HCT116 (cell line): ENCODE results near the gene HOXA11. TPM values are rescaled to one million over a fixed set of nuclear protein-coding genes. Genes with fewer than 3 reads are reported as not detected.

Experiments
- ATAC-seq: fragments of 200-7000 bp; cut with Tn5 transposase; 2 replicates; pipeline ENCODE4 v1.9.1; 2020; ENCODE audit warnings: mild to moderate bottlenecking, moderate library complexity
- BruUV-seq: library from RNA; stranded (reverse); fragments of 400-500 nt; replicated peaks from 2 replicates; lab custom pipeline; 2021; lab: Mats Ljungman, UMichigan
- CTCF ChIA-PET: fragments of 300-600 bp; sonication (Branson Sonifier 250); formaldehyde crosslinking; loops from one replicate; lab custom pipeline; 2021; ENCODE audit warnings: antibody characterized with exemption; lab: Charles Lee
- POLR2A ChIA-PET: fragments of 300-600, 350-600 bp; sonication (Branson Sonifier 250); formaldehyde crosslinking; loops from one replicate; lab custom pipeline; 2021; ENCODE audit warnings: antibody characterized with exemption; lab: Charles Lee
- RAD21 ChIA-PET, 2 experiments: fragments of 300-600 bp; sonication (Branson Sonifier 250); formaldehyde crosslinking; loops; one replicate each; lab custom pipeline; 2023; ENCODE audit warnings: low total read pairs in 2 of 2; ENCODE audit not compliant: uncharacterized antibody in 2 of 2, unreplicated experiment in 2 of 2, low non-redundant PET in 1 of 2; lab: Charles Lee
- DNase-seq: peaks from one replicate; pipeline ENCODE4 v3.0.0-alpha.2; 2010; ENCODE audit warnings: low read depth, low spot score
- H2AFZ ChIP-seq: fragments of 200-600 bp; shearing (Covaris generic), sonication (generic); 2 replicates; pipeline ENCODE4 v1.6.1; 2017; ENCODE audit warnings: low read depth, mixed run types, mixed read lengths, antibody characterized with exemption, low read length; ENCODE audit not compliant: poor library complexity, severe bottlenecking
- H3K27ac ChIP-seq: 2 replicates; pipeline ENCODE4 v1.5.1; 2012; ENCODE audit warnings: low read depth, low read length
- H3K27me3 ChIP-seq: fragments of 200-600 bp; sonication (generic); 2 replicates; pipeline ENCODE4 v1.6.1; 2016; ENCODE audit warnings: mixed run types, low read length, mixed read lengths; ENCODE audit not compliant: insufficient read depth
- H3K36me3 ChIP-seq, 2 experiments: fragments of 200-500 bp in 1 of 2; fragments of 200-600 bp in 1 of 2; sonication (Bioruptor generic) in 1 of 2; sonication (generic) in 1 of 2; 2 replicates each; pipeline versions ENCODE4 v1.5.1 to v1.6.1; 2014 to 2016; ENCODE audit warnings: low read length in 2 of 2, inconsistent platforms in 1 of 2, mixed read lengths in 1 of 2, mixed run types in 1 of 2; ENCODE audit not compliant: insufficient read depth in 2 of 2, control insufficient read depth in 1 of 2
- H3K4me1 ChIP-seq, 2 experiments: fragments of 200-600 bp in 1 of 2; sonication (generic) in 1 of 2; 2 replicates each; pipeline versions ENCODE4 v1.5.1 to v1.6.1; 2012 to 2017; ENCODE audit warnings: low read length in 2 of 2, inconsistent platforms in 1 of 2, mild to moderate bottlenecking in 1 of 2, mixed read lengths in 1 of 2, mixed run types in 1 of 2, moderate library complexity in 1 of 2; ENCODE audit not compliant: insufficient read depth in 2 of 2, control insufficient read depth in 1 of 2
- H3K4me2 ChIP-seq: fragments of 200-600 bp; sonication (generic); 2 replicates; pipeline ENCODE4 v1.6.1; 2017; ENCODE audit warnings: mixed run types, low read length, mixed read lengths
- H3K4me3 ChIP-seq, 2 experiments: fragments of 200-600 bp in 1 of 2; sonication (generic) in 1 of 2; replicated peaks in 1 of 2; 2 replicates each; pipeline ENCODE4 v1.5.1; 2011 to 2016; ENCODE audit warnings: low read length in 2 of 2, control low read depth in 1 of 2, low read depth in 1 of 2, mild to moderate bottlenecking in 1 of 2, mixed read lengths in 1 of 2, mixed run types in 1 of 2
- H3K79me2 ChIP-seq: fragments of 200-600 bp; sonication (generic); 2 replicates; pipeline ENCODE4 v1.6.1; 2017; ENCODE audit warnings: mild to moderate bottlenecking, mixed run types, low read length, moderate library complexity, mixed read lengths; ENCODE audit not compliant: insufficient read depth
- H3K9ac ChIP-seq: fragments of 200-600 bp; sonication (generic); 2 replicates; pipeline ENCODE4 v1.6.1; 2016; ENCODE audit warnings: low read length, mixed read lengths
- H3K9me2 ChIP-seq: fragments of 200-600 bp; sonication (generic), shearing (Covaris generic); 2 replicates; pipeline ENCODE4 v1.6.1; 2017; ENCODE audit warnings: mixed run types, mild to moderate bottlenecking, moderate library complexity; ENCODE audit not compliant: insufficient read depth
- H3K9me3 ChIP-seq, 2 experiments: fragments of 200-500 bp in 1 of 2; fragments of 200-600 bp in 1 of 2; sonication (Bioruptor generic) in 1 of 2; sonication (generic) in 1 of 2; 2 replicates each; pipeline ENCODE4 v1.6.1; 2014 to 2017; ENCODE audit warnings: low read length in 2 of 2, mixed read lengths in 2 of 2, inconsistent platforms in 1 of 2, low read depth in 1 of 2, mild to moderate bottlenecking in 1 of 2, mixed run types in 1 of 2, moderate library complexity in 1 of 2; ENCODE audit not compliant: control insufficient read depth in 1 of 2, insufficient read depth in 1 of 2
- H4K20me1 ChIP-seq: fragments of 200-600 bp; sonication (generic), shearing (Covaris generic); 2 replicates; pipeline ENCODE4 v1.6.1; 2017; ENCODE audit warnings: mixed run types, mild to moderate bottlenecking, moderate library complexity; ENCODE audit not compliant: insufficient read depth
- CEBPB ChIP-seq: IDR thresholded peaks from 2 replicates; pipeline ENCODE4 v1.6.1; 2012; ENCODE audit warnings: low read depth
- ELF1 ChIP-seq: IDR thresholded peaks from 2 replicates; pipeline ENCODE4 v1.6.1; 2012; ENCODE audit warnings: low read depth, borderline replicate concordance
- EZH2 ChIP-seq: fragments of 200-600 bp; sonication (generic); IDR thresholded peaks from 2 replicates; pipeline ENCODE4 v1.6.1; 2017; ENCODE audit warnings: antibody characterized with exemption, mixed run types
- RAD21 ChIP-seq: IDR thresholded peaks from 2 replicates; pipeline ENCODE4 v1.6.1; 2012; ENCODE audit warnings: low read depth, mild to moderate bottlenecking
- SIN3A ChIP-seq: IDR thresholded peaks from 2 replicates; pipeline ENCODE4 v1.6.1; 2012; ENCODE audit warnings: low read depth
- TCF7L2 ChIP-seq: IDR thresholded peaks from 2 replicates; pipeline ENCODE4 v1.7.0; 2011; ENCODE audit warnings: borderline replicate concordance, inconsistent platforms; ENCODE audit not compliant: insufficient read depth, insufficient read length; ENCODE audit errors: extremely low read depth
- YY1 ChIP-seq: IDR thresholded peaks from 2 replicates; pipeline ENCODE4 v1.6.1; 2011; ENCODE audit warnings: low read length, low read depth, moderate library complexity, mild to moderate bottlenecking; ENCODE audit not compliant: insufficient replicate concordance; ENCODE audit errors: extremely low read depth
- ZFX ChIP-seq: fragments of 450-650 bp; IDR thresholded peaks from 2 replicates; pipeline ENCODE4 v1.6.1; 2017
- intact Hi-C: fragments of 100-400 bp; cut with micrococcal nuclease; formaldehyde crosslinking; loops from 2 replicates; pipeline ENCODE4 v1.10.0; 2022
- total RNA-seq: library from RNA; stranded (reverse); gene quantifications from one replicate; pipeline ENCODE4 v1.2.1, GENCODE V29; 2021; ENCODE audit not compliant: unreplicated experiment
- TF ChIP-seq, protein P1 (sequence below): IDR thresholded peaks from 2 replicates; pipeline ENCODE4 v1.6.1; 2012
- TF ChIP-seq, protein P2 (sequence below), 3 experiments: fragments of 200-600 bp in 1 of 3; sonication (generic) in 1 of 3; IDR thresholded peaks in 2 of 3; conservative IDR thresholded peaks in 1 of 3; 2 replicates each; pipeline ENCODE4 v1.5.1; 2012 to 2017; ENCODE audit warnings: low read depth in 2 of 3, low read length in 2 of 3, antibody characterized with exemption in 1 of 3, borderline replicate concordance in 1 of 3, control low read depth in 1 of 3, mild to moderate bottlenecking in 1 of 3, mixed read lengths in 1 of 3, mixed run types in 1 of 3, moderate library complexity in 1 of 3; ENCODE audit not compliant: insufficient read depth in 1 of 3
- TF ChIP-seq, protein P3 (sequence below): IDR thresholded peaks from 2 replicates; pipeline ENCODE4 v1.6.1; 2011; ENCODE audit warnings: mild to moderate bottlenecking, low read length, moderate library complexity; ENCODE audit not compliant: insufficient replicate concordance; ENCODE audit errors: extremely low read depth
- TF ChIP-seq, protein P4 (sequence below): IDR thresholded peaks from 2 replicates; pipeline ENCODE4 v1.6.1; 2012; ENCODE audit warnings: low read depth

The HOXA11 gene
- total RNA-seq, 1 experiment from 2014 or later, result 6.8 TPM

DNA sequence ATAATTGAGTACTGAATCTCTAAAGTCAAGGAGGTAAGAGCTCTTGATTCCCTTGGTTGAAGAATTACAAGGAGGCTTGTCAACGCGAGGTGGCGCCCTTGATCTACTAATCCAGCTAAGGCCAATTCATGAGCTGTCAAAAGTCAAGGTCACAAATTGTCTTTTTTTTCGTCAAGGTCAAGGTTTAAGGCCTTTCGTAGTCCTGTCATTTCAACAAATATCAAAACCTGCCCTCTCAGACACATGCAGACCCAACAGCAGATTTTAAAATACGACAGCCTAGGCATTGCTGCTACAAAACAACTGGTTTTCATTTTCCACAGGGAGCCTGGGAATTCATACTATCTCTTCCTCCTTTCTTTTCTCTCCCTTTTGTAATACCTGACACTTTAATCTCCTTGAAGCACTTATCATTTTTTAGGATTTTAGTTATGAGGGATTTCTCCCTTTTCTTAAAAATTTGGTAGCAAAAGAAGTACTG, 11.3 kb upstream of the HOXA11 start:
- H3K9ac ChIP-seq, result no peak overlapping the region
- no peaks in the 10 kb centered on the region for H3K9me3 ChIP-seq
- no peak overlapping the region for H3K27ac ChIP-seq
- no peak overlapping the region for H3K4me2 ChIP-seq
- ChIA-PET CTCF (interaction anchor here (0.6 to 2.4 kb wide), 37 partner anchors 10 to 900 kb away, joined by 3 to 49 read pairs (median 4); partner anchors contain the start of genes HIBADH and HOXA11), POLR2A (interaction anchor here (1.0 to 1.4 kb wide), 3 partner anchors 14 to 578 kb away, joined by 3 to 5 read pairs (median 3); no protein-coding TSS in a partner anchor), RAD21 (interaction anchor here (0.5 to 1.6 kb wide), 11 partner anchors 12 to 984 kb away, joined by 3 to 7 read pairs (median 3); partner anchors contain the start of gene HOXA11 (in 1 of the 2))
- no peak overlapping the region for H3K4me3 ChIP-seq
- intact Hi-C loops, result loop anchor here (1.0 to 10.0 kb wide), 9 partner anchors 380 to 1428 kb away; partner anchors contain the start of gene TAX1BP1
- DNase-seq (no peak), ATAC-seq (no peak)
- no peaks in the 10 kb centered on the region for H4K20me1 ChIP-seq
- no peaks in the 10 kb centered on the region for H3K36me3 ChIP-seq
- no peaks in the 10 kb centered on the region for H3K79me2 ChIP-seq
- H2AFZ ChIP-seq, result no peak overlapping the region
- no TSS peak for BruUV-seq
- H3K4me1 ChIP-seq, result peaks cover 0 to 21% of the 10 kb centered on the region in 2 experiments; a peak in 3 of 4 replicates
- TF ChIP-seq EZH2 (no peak), RAD21 (peak; percentile 92), YY1 (no peak), ELF1 (no peak), SIN3A (no peak), ZFX (no peak), TCF7L2 (no peak), CEBPB (no peak)
- TF ChIP-seq, protein P1, sequence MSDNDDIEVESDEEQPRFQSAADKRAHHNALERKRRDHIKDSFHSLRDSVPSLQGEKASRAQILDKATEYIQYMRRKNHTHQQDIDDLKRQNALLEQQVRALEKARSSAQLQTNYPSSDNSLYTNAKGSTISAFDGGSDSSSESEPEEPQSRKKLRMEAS, result no peak
- TF ChIP-seq, protein P2, sequence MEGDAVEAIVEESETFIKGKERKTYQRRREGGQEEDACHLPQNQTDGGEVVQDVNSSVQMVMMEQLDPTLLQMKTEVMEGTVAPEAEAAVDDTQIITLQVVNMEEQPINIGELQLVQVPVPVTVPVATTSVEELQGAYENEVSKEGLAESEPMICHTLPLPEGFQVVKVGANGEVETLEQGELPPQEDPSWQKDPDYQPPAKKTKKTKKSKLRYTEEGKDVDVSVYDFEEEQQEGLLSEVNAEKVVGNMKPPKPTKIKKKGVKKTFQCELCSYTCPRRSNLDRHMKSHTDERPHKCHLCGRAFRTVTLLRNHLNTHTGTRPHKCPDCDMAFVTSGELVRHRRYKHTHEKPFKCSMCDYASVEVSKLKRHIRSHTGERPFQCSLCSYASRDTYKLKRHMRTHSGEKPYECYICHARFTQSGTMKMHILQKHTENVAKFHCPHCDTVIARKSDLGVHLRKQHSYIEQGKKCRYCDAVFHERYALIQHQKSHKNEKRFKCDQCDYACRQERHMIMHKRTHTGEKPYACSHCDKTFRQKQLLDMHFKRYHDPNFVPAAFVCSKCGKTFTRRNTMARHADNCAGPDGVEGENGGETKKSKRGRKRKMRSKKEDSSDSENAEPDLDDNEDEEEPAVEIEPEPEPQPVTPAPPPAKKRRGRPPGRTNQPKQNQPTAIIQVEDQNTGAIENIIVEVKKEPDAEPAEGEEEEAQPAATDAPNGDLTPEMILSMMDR (IDR thresholded peaks at IDR 0.05 in 2 of 3, conservative IDR thresholded peaks at IDR 0.05 in 1 of 3; ENCODE audit: borderline replicate concordance in 1 of 3, insufficient read depth in 1 of 3, low read depth in 2 of 3, low read length in 2 of 3), result peak; percentile 62 to 87 (median 79)
- TF ChIP-seq, protein P3, sequence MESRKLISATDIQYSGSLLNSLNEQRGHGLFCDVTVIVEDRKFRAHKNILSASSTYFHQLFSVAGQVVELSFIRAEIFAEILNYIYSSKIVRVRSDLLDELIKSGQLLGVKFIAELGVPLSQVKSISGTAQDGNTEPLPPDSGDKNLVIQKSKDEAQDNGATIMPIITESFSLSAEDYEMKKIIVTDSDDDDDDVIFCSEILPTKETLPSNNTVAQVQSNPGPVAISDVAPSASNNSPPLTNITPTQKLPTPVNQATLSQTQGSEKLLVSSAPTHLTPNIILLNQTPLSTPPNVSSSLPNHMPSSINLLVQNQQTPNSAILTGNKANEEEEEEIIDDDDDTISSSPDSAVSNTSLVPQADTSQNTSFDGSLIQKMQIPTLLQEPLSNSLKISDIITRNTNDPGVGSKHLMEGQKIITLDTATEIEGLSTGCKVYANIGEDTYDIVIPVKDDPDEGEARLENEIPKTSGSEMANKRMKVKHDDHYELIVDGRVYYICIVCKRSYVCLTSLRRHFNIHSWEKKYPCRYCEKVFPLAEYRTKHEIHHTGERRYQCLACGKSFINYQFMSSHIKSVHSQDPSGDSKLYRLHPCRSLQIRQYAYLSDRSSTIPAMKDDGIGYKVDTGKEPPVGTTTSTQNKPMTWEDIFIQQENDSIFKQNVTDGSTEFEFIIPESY, result no peak
- TF ChIP-seq, protein P4, sequence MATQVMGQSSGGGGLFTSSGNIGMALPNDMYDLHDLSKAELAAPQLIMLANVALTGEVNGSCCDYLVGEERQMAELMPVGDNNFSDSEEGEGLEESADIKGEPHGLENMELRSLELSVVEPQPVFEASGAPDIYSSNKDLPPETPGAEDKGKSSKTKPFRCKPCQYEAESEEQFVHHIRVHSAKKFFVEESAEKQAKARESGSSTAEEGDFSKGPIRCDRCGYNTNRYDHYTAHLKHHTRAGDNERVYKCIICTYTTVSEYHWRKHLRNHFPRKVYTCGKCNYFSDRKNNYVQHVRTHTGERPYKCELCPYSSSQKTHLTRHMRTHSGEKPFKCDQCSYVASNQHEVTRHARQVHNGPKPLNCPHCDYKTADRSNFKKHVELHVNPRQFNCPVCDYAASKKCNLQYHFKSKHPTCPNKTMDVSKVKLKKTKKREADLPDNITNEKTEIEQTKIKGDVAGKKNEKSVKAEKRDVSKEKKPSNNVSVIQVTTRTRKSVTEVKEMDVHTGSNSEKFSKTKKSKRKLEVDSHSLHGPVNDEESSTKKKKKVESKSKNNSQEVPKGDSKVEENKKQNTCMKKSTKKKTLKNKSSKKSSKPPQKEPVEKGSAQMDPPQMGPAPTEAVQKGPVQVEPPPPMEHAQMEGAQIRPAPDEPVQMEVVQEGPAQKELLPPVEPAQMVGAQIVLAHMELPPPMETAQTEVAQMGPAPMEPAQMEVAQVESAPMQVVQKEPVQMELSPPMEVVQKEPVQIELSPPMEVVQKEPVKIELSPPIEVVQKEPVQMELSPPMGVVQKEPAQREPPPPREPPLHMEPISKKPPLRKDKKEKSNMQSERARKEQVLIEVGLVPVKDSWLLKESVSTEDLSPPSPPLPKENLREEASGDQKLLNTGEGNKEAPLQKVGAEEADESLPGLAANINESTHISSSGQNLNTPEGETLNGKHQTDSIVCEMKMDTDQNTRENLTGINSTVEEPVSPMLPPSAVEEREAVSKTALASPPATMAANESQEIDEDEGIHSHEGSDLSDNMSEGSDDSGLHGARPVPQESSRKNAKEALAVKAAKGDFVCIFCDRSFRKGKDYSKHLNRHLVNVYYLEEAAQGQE, result no peak
- H3K9me2 ChIP-seq, result no peaks in the 10 kb centered on the region
- H3K27me3 ChIP-seq, result no peaks in the 10 kb centered on the region
